ENCODE measurements around the gene SLC25A21. TPM values are rescaled to one million over a fixed set of nuclear protein-coding genes. Genes with fewer than 3 reads are reported as not detected.

The SLC25A21 gene
- total RNA-seq, 4 donors from 2014 or later: 0.67 to 2.1 (median 0.91) TPM

GRCh38 chr14:36857136-36857535 is 315.3 kb downstream of the SLC25A21 start:
- Histone ChIP-seq H3K4me3 (no peak overlapping the region), H3K9me3 (no peaks in the 10 kb centered on the region), H3K27me3 (no peaks in the 10 kb centered on the region), H3K36me3 (no peaks in the 10 kb centered on the region), H3K4me1 (peaks cover 0 to 9% (median 0%) of the 10 kb centered on the region in 3 donors), H3K27ac (no peak overlapping the region)
- intact Hi-C loops (cut with DNase I): no loop called here
- 77 to 88% methylated on average over 4 to 7 of the region's 7 CpGs for WGBS, 2 donors
- TF ChIP-seq, protein P1, sequence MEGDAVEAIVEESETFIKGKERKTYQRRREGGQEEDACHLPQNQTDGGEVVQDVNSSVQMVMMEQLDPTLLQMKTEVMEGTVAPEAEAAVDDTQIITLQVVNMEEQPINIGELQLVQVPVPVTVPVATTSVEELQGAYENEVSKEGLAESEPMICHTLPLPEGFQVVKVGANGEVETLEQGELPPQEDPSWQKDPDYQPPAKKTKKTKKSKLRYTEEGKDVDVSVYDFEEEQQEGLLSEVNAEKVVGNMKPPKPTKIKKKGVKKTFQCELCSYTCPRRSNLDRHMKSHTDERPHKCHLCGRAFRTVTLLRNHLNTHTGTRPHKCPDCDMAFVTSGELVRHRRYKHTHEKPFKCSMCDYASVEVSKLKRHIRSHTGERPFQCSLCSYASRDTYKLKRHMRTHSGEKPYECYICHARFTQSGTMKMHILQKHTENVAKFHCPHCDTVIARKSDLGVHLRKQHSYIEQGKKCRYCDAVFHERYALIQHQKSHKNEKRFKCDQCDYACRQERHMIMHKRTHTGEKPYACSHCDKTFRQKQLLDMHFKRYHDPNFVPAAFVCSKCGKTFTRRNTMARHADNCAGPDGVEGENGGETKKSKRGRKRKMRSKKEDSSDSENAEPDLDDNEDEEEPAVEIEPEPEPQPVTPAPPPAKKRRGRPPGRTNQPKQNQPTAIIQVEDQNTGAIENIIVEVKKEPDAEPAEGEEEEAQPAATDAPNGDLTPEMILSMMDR (IDR thresholded peaks at IDR 0.05): no peak
- no peak for DNase-seq

- Histone ChIP-seq H3K27me3 (no peaks in the 10 kb centered on the region), H3K4me3 (no peak overlapping the region), H3K4me1 (peaks cover 0 to 9% (median 0%) of the 10 kb centered on the region in 3 donors), H3K9me3 (no peaks in the 10 kb centered on the region), H3K27ac (no peak overlapping the region), H3K36me3 (no peaks in the 10 kb centered on the region)
- TF ChIP-seq, protein P1 (IDR thresholded peaks at IDR 0.05): no peak
- no peak for TF ChIP-seq POLR2A (IDR thresholded peaks at IDR 0.05)
- no peak for DNase-seq
- intact Hi-C loops (cut with DNase I): no loop called here
- WGBS, 2 donors: 74 to 82% methylated on average over 7 to 15 of the region's 15 CpGs
Observed at GRCh38 chr14:36856095-36856878, 316.1 kb downstream of the SLC25A21 start.

- Histone ChIP-seq H3K4me3 (no peak overlapping the region), H3K27me3 (no peaks in the 10 kb centered on the region), H3K4me1 (peaks cover 0 to 9% (median 0%) of the 10 kb centered on the region in 3 donors), H3K36me3 (no peaks in the 10 kb centered on the region), H3K9me3 (no peaks in the 10 kb centered on the region), H3K27ac (no peak overlapping the region)
- 69 to 73% methylated on average over 3 of the region's 3 CpGs for WGBS, 2 donors
- DNase-seq: no peak
- TF ChIP-seq POLR2A (IDR thresholded peaks at IDR 0.05): no peak
- TF ChIP-seq, protein P1 (IDR thresholded peaks at IDR 0.05): no peak
- intact Hi-C loops (cut with DNase I): no loop called here
Observed at GRCh38 chr14:36855396-36855795, 317.0 kb downstream of the SLC25A21 start.

GRCh38 chr14:36852981-36853691 is 319.3 kb downstream of the SLC25A21 start:
- H3K27ac ChIP-seq: no peak overlapping the region
- intact Hi-C loops (cut with DNase I): no loop called here
- no peak for TF ChIP-seq POLR2A (IDR thresholded peaks at IDR 0.05)
- TF ChIP-seq, protein P1 (IDR thresholded peaks at IDR 0.05): no peak
- WGBS, 2 donors: 54 to 56% methylated on average over 4 to 5 of the region's 5 CpGs
- no peaks in the 10 kb centered on the region for H3K36me3 ChIP-seq
- H3K9me3 ChIP-seq: no peaks in the 10 kb centered on the region
- H3K4me3 ChIP-seq: no peak overlapping the region
- DNase-seq: no peak
- no peaks in the 10 kb centered on the region for H3K27me3 ChIP-seq
- peaks cover 0 to 9% (median 0%) of the 10 kb centered on the region in 3 donors for H3K4me1 ChIP-seq

- H3K4me3 ChIP-seq: no peak overlapping the region
- H3K4me1 ChIP-seq: peaks cover 0 to 5% (median 0%) of the 10 kb centered on the region in 3 donors
- H3K27ac ChIP-seq: no peak overlapping the region
- TF ChIP-seq, protein P1 (IDR thresholded peaks at IDR 0.05): no peak
- no peak for TF ChIP-seq POLR2A (IDR thresholded peaks at IDR 0.05)
- no peak for DNase-seq
- H3K9me3 ChIP-seq: no peaks in the 10 kb centered on the region
- intact Hi-C loops (cut with DNase I): no loop called here
- WGBS, 2 donors: 80 to 85% methylated on average over 5 of the region's 5 CpGs
- H3K36me3 ChIP-seq: no peaks in the 10 kb centered on the region
- no peaks in the 10 kb centered on the region for H3K27me3 ChIP-seq
Observed at GRCh38 chr14:36848213-36848612, 324.2 kb downstream of the SLC25A21 start.

Data from esophagus squamous epithelium (tissue), 5 donors.